Activated CD4-positive, alpha-beta T cell treated with anti-CD3 and anti-CD28 coated beads for 48 hours (primary cell): ENCODE data around the gene IER3.
"Not testable (repeated sequence)": the region's sequence is repeated elsewhere in the genome, so short reads cannot be mapped to it uniquely, and the experiment has no call there.

Experiments
- DNase-seq: peaks from one replicate; pipeline ENCODE4 v3.0.0-alpha.2; 2020

The IER3 gene

GRCh38 chr6:30767944-30768301 is 23.6 kb upstream of the IER3 start:
- no peak for DNase-seq

GRCh38 chr6:30767158-30767943 is 23.0 kb upstream of the IER3 start:
- peak; percentile 53 for DNase-seq

- no peak for DNase-seq
Measured at GRCh38 chr6:30766461-30767157, 22.3 kb upstream of the IER3 start.

- DNase-seq: not testable (repeated sequence)
Measured at GRCh38 chr6:30765495-30765894, 21.1 kb upstream of the IER3 start.

- DNase-seq: not testable (repeated sequence)
Measured at GRCh38 chr6:30764490-30765043, 20.2 kb upstream of the IER3 start.

- DNase-seq: no peak
Measured at GRCh38 chr6:30763618-30764489, 19.5 kb upstream of the IER3 start.

- no peak for DNase-seq
Measured at GRCh38 chr6:30763155-30763617, 18.8 kb upstream of the IER3 start.

GRCh38 chr6:30761791-30762429 is 17.6 kb upstream of the IER3 start:
- no peak for DNase-seq

GRCh38 chr6:30760549-30760948 is 16.2 kb upstream of the IER3 start:
- no peak for DNase-seq

GRCh38 chr6:30759575-30760239 is 15.4 kb upstream of the IER3 start:
- no peak for DNase-seq

- DNase-seq: no peak
Measured at GRCh38 chr6:30757261-30757904, 13.0 kb upstream of the IER3 start.

GRCh38 chr6:30756405-30757003 is 12.2 kb upstream of the IER3 start:
- not testable (repeated sequence) for DNase-seq

GRCh38 chr6:30754631-30755030 is 10.3 kb upstream of the IER3 start:
- no peak for DNase-seq

GRCh38 chr6:30752157-30752927 is 8.0 kb upstream of the IER3 start:
- DNase-seq: no peak

- DNase-seq: no peak
Measured at GRCh38 chr6:30750379-30750668, 6.0 kb upstream of the IER3 start.

GRCh38 chr6:30749554-30750378 is 5.4 kb upstream of the IER3 start:
- no peak for DNase-seq

GRCh38 chr6:30748851-30749540 is 4.6 kb upstream of the IER3 start:
- DNase-seq: no peak

- no peak for DNase-seq
Measured at GRCh38 chr6:30747902-30748769, 3.8 kb upstream of the IER3 start.
